Gastrocnemius medialis (tissue), 4 donors: Measurements from ENCODE around the gene CNOT10. TPM values are rescaled to one million over a fixed set of nuclear protein-coding genes. Genes with fewer than 3 reads are reported as not detected.

Experiments
- ATAC-seq, 2 donors: fragments of 150-250 bp; one replicate each; pipeline ENCODE4 v1.9.1; 2016
- DNase-seq, 2 donors: peaks; one replicate each; pipeline ENCODE4 v3.0.0-alpha.2; 2019
- H3K27ac ChIP-seq, 4 donors: fragments of 200-600 bp; sonication (generic); 1 replicate in 1 of 4; 2 replicates in 3 of 4; pipeline ENCODE4 v1.5.1; 2016 to 2018; ENCODE audit warnings: mild to moderate bottlenecking in 2 of 4, moderate library complexity in 1 of 4
- H3K27me3 ChIP-seq, 3 donors: fragments of 200-600 bp; sonication (generic) in 2 of 3; 1 replicate in 1 of 3; 2 replicates in 2 of 3; pipeline versions ENCODE4 v1.5.1 to v1.6.0; 2016 to 2019; ENCODE audit warnings: mild to moderate bottlenecking in 1 of 3, moderate library complexity in 1 of 3
- H3K36me3 ChIP-seq, 2 donors: fragments of 200-600 bp; sonication (generic) in 1 of 2; one replicate each; pipeline ENCODE4 v1.5.1; 2017 to 2018
- H3K4me1 ChIP-seq, 2 donors: fragments of 200-600 bp; sonication (generic) in 1 of 2; one replicate each; pipeline ENCODE4 v1.5.1; 2016 to 2017; ENCODE audit warnings: mild to moderate bottlenecking in 2 of 2
- H3K4me3 ChIP-seq, 4 donors: fragments of 200-600 bp; sonication (generic) in 3 of 4; 1 replicate in 1 of 4; 2 replicates in 3 of 4; pipeline ENCODE4 v1.5.1; 2016 to 2019; ENCODE audit warnings: mild to moderate bottlenecking in 2 of 4
- H3K9me3 ChIP-seq, 3 donors: fragments of 200-600 bp; sonication (generic) in 2 of 3; 1 replicate in 1 of 3; 2 replicates in 2 of 3; pipeline ENCODE4 v1.5.1; 2016 to 2019
- POLR2A ChIP-seq, 2 donors: fragments of 450-650 bp; IDR thresholded peaks; one replicate each; pipeline ENCODE4 v1.6.1; 2017; ENCODE audit warnings: antibody characterized with exemption in 2 of 2, mild to moderate bottlenecking in 2 of 2, moderate library complexity in 2 of 2
- in situ Hi-C, 4 donors: fragments of 200-750 bp; cut with MboI; loops; one replicate each; pipeline versions ENCODE4 v1.15.0 to v1.8.0; 2017; ENCODE audit warnings: low sequenced_read_pairs in 4 of 4
- intact Hi-C: fragments of 100-400 bp; cut with DNase I; formaldehyde crosslinking; loops from one replicate; pipeline ENCODE4 v1.15.1; 2023; ENCODE audit warnings: low total_unique reads
- total RNA-seq, 4 donors: library from RNA; depleted of rRNA; stranded (reverse); fragments of >200 nt; gene quantifications; one replicate each; pipeline versions ENCODE4 v1.1.0 to v1.2.3, GENCODE V29; 2016
- TF ChIP-seq, protein P1 (sequence below), 5 experiments: fragments of 450-650 bp in 3 of 5; fragments of 200-600 bp in 2 of 5; sonication (generic) in 2 of 5; IDR thresholded peaks in 4 of 5; conservative IDR thresholded peaks in 1 of 5; 1 replicate in 4 of 5; 2 replicates in 1 of 5; pipeline ENCODE4 v1.5.1; 2016 to 2019; ENCODE audit warnings: antibody characterized with exemption in 5 of 5, mild to moderate bottlenecking in 3 of 5, moderate library complexity in 3 of 5

The CNOT10 gene
- total RNA-seq, 4 donors from 2014 or later, result 10.2 to 16.8 (median 10.9) TPM

GRCh38 chr3:32675164-32675563 is 9.8 kb upstream of the CNOT10 start:
- Histone ChIP-seq H3K9me3 (no peaks in the 10 kb centered on the region), H3K27ac (no peak overlapping the region), H3K4me1 (no peaks in the 10 kb centered on the region), H3K4me3 (no peak overlapping the region), H3K27me3 (no peaks in the 10 kb centered on the region), H3K36me3 (no peaks in the 10 kb centered on the region)
- in situ Hi-C loops (no loop called here), intact Hi-C loops (no loop called here)
- no peak for ATAC-seq
- TF ChIP-seq, protein P1, sequence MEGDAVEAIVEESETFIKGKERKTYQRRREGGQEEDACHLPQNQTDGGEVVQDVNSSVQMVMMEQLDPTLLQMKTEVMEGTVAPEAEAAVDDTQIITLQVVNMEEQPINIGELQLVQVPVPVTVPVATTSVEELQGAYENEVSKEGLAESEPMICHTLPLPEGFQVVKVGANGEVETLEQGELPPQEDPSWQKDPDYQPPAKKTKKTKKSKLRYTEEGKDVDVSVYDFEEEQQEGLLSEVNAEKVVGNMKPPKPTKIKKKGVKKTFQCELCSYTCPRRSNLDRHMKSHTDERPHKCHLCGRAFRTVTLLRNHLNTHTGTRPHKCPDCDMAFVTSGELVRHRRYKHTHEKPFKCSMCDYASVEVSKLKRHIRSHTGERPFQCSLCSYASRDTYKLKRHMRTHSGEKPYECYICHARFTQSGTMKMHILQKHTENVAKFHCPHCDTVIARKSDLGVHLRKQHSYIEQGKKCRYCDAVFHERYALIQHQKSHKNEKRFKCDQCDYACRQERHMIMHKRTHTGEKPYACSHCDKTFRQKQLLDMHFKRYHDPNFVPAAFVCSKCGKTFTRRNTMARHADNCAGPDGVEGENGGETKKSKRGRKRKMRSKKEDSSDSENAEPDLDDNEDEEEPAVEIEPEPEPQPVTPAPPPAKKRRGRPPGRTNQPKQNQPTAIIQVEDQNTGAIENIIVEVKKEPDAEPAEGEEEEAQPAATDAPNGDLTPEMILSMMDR (IDR thresholded peaks at IDR 0.05 in 4 of 5, conservative IDR thresholded peaks at IDR 0.05 in 1 of 5), result no peak
- TF ChIP-seq POLR2A (IDR thresholded peaks at IDR 0.05), result no peak
- no peak for DNase-seq

- Histone ChIP-seq H3K36me3 (no peaks in the 10 kb centered on the region), H3K9me3 (no peaks in the 10 kb centered on the region), H3K27me3 (no peaks in the 10 kb centered on the region), H3K4me1 (no peaks in the 10 kb centered on the region), H3K4me3 (no peak overlapping the region), H3K27ac (no peak overlapping the region)
- in situ Hi-C loops (no loop called here), intact Hi-C loops (no loop called here)
- no peak for TF ChIP-seq POLR2A (IDR thresholded peaks at IDR 0.05)
- TF ChIP-seq, protein P1 (IDR thresholded peaks at IDR 0.05 in 4 of 5, conservative IDR thresholded peaks at IDR 0.05 in 1 of 5), result no peak
- DNase-seq, result no peak
- no peak for ATAC-seq
Observed at GRCh38 chr3:32675650-32676049, 9.3 kb upstream of the CNOT10 start.

- no peaks in the 10 kb centered on the region for H3K36me3 ChIP-seq
Observed at GRCh38 chr3:32681811-32682210, 3.2 kb upstream of the CNOT10 start.

GRCh38 chr3:32684029-32684799 is 774 bp upstream of the CNOT10 start:
- intact Hi-C loops, result loop anchor here (2.0 kb wide), 1 partner anchor 181 kb away; the partner anchor contains the start of gene CMTM6
- DNase-seq, result no peak
- H3K9me3 ChIP-seq, result no peaks in the 10 kb centered on the region
- H3K4me1 ChIP-seq, result peaks cover 13 to 16% of the 10 kb centered on the region in 2 donors
- peak overlapping the region; percentile 80 to 87 (median 82) for H3K27ac ChIP-seq
- peak overlapping the region; percentile 69 to 98 (median 92) for H3K4me3 ChIP-seq
- H3K27me3 ChIP-seq, result no peaks in the 10 kb centered on the region
- ATAC-seq, result no peak
- TF ChIP-seq POLR2A (IDR thresholded peaks at IDR 0.05), result no peak
- TF ChIP-seq, protein P1 (IDR thresholded peaks at IDR 0.05 in 4 of 5, conservative IDR thresholded peaks at IDR 0.05 in 1 of 5), result no peak
- no peaks in the 10 kb centered on the region for H3K36me3 ChIP-seq
- in situ Hi-C loops, result no loop called here

More at GRCh38 chr3:32681811-32682210, 3.2 kb upstream of the CNOT10 start:
- no peak for ATAC-seq
- TF ChIP-seq POLR2A (IDR thresholded peaks at IDR 0.05), result no peak
- TF ChIP-seq, protein P1 (IDR thresholded peaks at IDR 0.05 in 4 of 5, conservative IDR thresholded peaks at IDR 0.05 in 1 of 5), result no peak
- Histone ChIP-seq H3K4me3 (no peak overlapping the region), H3K9me3 (no peaks in the 10 kb centered on the region), H3K27me3 (no peaks in the 10 kb centered on the region), H3K27ac (no peak overlapping the region), H3K4me1 (peaks cover 13 to 16% of the 10 kb centered on the region in 2 donors)
- in situ Hi-C loops, result no loop called here
- no peak for DNase-seq
- intact Hi-C loops, result no loop called here
